ENCODE data around the gene FAM184A.
A peak's percentile ranks its signal among the peaks of the same experiment; 100 is the strongest.

FAM184A gene

GRCh38 chr6:118930680-118931079, 147.8 kb downstream of the FAM184A start:
- Histone ChIP-seq H3K36me3 (ENCODE audit: insufficient read depth, low read length) (peaks cover 18% of the 10 kb centered on the region; the same call in 1 of the 2 replicates), H3K9me2 (replicated peaks; ENCODE audit: low read depth, low read length) (no peaks in the 10 kb centered on the region), H3K9me3 (ENCODE audit: insufficient read depth, low read depth, low read length) (no peaks in the 10 kb centered on the region), H2AFZ (ENCODE audit: low read length) (no peak overlapping the region), H3K4me2 (ENCODE audit: low read depth, low read length, poor library complexity, severe bottlenecking) (peak overlapping the region; percentile 79), H3K4me3 (ENCODE audit: low read length, poor library complexity, severe bottlenecking) (peak overlapping the region; percentile 34), H3K9ac (ENCODE audit: low read depth, low read length, poor library complexity, severe bottlenecking) (no peak overlapping the region), H3K79me2 (ENCODE audit: insufficient read depth, low read length) (peaks cover 56% of the 10 kb centered on the region), H3F3A (ENCODE audit: low read depth) (no peaks in the 10 kb centered on the region), H4K20me1 (ENCODE audit: insufficient read depth, low read length, poor library complexity, severe bottlenecking) (peaks cover 28% of the 10 kb centered on the region), H3K4me1 (ENCODE audit: insufficient read depth, low read length, poor library complexity, severe bottlenecking) (peaks cover 55% of the 10 kb centered on the region), H3K27me3 (ENCODE audit: insufficient read depth, low read length, poor library complexity, severe bottlenecking) (no peaks in the 10 kb centered on the region)
- TF ChIP-seq CTCF (conservative IDR thresholded peaks at IDR 0.05; ENCODE audit: low read length) (no peak), EZH2phosphoT487 (IDR thresholded peaks at IDR 0.05; ENCODE audit: borderline replicate concordance) (no peak)

DNA sequence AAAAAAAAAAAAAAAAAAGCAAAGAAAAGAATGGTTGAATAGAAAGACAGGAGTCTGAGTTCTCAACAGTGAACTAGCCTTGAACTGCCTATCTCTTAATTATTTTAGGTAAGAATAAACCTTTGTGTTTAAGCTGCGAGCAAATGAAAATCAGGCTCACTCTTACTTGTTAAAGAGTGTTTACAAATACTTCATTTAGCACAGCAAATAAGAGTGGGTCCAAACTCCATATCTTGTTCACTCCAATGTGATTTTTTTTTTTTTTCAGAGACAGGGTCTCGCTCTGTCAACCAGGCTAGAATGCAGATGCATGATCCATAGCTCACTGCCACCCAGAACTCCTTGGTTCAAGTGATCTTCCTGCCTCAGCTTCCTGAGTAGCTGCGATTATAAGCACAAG, 155.4 kb downstream of the FAM184A start:
- no peak for TF ChIP-seq EZH2phosphoT487 (IDR thresholded peaks at IDR 0.05; ENCODE audit: borderline replicate concordance)
- no peak for TF ChIP-seq CTCF (conservative IDR thresholded peaks at IDR 0.05; ENCODE audit: low read length)
- Histone ChIP-seq H3K4me3 (ENCODE audit: low read length, poor library complexity, severe bottlenecking) (no peak overlapping the region), H3K79me2 (ENCODE audit: insufficient read depth, low read length) (peaks cover 2% of the 10 kb centered on the region; the same call in 1 of the 2 replicates), H3K4me2 (ENCODE audit: low read depth, low read length, poor library complexity, severe bottlenecking) (no peak overlapping the region), H3K9me3 (ENCODE audit: insufficient read depth, low read depth, low read length) (no peaks in the 10 kb centered on the region), H4K20me1 (ENCODE audit: insufficient read depth, low read length, poor library complexity, severe bottlenecking) (peaks cover 3% of the 10 kb centered on the region), H3K9me2 (replicated peaks; ENCODE audit: low read depth, low read length) (no peaks in the 10 kb centered on the region), H3F3A (ENCODE audit: low read depth) (no peaks in the 10 kb centered on the region), H3K9ac (ENCODE audit: low read depth, low read length, poor library complexity, severe bottlenecking) (no peak overlapping the region), H3K4me1 (ENCODE audit: insufficient read depth, low read length, poor library complexity, severe bottlenecking) (peaks cover 15% of the 10 kb centered on the region), H2AFZ (ENCODE audit: low read length) (no peak overlapping the region), H3K36me3 (ENCODE audit: insufficient read depth, low read length) (peaks cover 70% of the 10 kb centered on the region; the same call in 1 of the 2 replicates), H3K27me3 (ENCODE audit: insufficient read depth, low read length, poor library complexity, severe bottlenecking) (no peaks in the 10 kb centered on the region)

DNA sequence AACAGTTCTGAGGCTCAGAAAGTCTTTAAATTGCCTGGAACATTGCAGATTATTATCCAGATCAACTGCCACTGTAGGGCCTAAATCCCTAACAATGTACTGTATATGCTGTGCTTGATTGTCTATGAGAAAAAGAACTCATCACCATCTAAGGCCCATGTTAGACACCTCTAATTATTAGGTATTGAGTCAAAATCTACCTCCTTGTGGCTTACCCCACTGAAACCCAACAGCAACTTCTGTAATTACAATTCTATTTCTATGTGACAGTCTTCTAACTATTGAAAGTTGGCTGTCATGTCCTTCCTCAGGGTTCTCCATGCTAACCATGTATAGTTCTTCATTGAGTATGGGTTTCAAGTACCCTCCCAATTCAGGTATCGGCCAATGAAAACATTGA, 157.4 kb downstream of the FAM184A start:
- H3F3A ChIP-seq (ENCODE audit: low read depth) = no peaks in the 10 kb centered on the region
- peaks cover 72% of the 10 kb centered on the region for H3K36me3 ChIP-seq (ENCODE audit: insufficient read depth, low read length)
- no peaks in the 10 kb centered on the region; the same call in 1 of the 2 replicates for H3K79me2 ChIP-seq (ENCODE audit: insufficient read depth, low read length)
- H3K4me1 ChIP-seq (ENCODE audit: insufficient read depth, low read length, poor library complexity, severe bottlenecking) = peaks cover 4% of the 10 kb centered on the region
- TF ChIP-seq CTCF (conservative IDR thresholded peaks at IDR 0.05; ENCODE audit: low read length) = no peak
- TF ChIP-seq EZH2phosphoT487 (IDR thresholded peaks at IDR 0.05; ENCODE audit: borderline replicate concordance) = no peak
- no peak overlapping the region for H2AFZ ChIP-seq (ENCODE audit: low read length)
- H3K4me2 ChIP-seq (ENCODE audit: low read depth, low read length, poor library complexity, severe bottlenecking) = no peak overlapping the region
- H3K9me2 ChIP-seq (replicated peaks; ENCODE audit: low read depth, low read length) = no peaks in the 10 kb centered on the region
- H3K4me3 ChIP-seq (ENCODE audit: low read length, poor library complexity, severe bottlenecking) = no peak overlapping the region
- H3K9ac ChIP-seq (ENCODE audit: low read depth, low read length, poor library complexity, severe bottlenecking) = no peak overlapping the region
- peaks cover 3% of the 10 kb centered on the region for H4K20me1 ChIP-seq (ENCODE audit: insufficient read depth, low read length, poor library complexity, severe bottlenecking)
- no peaks in the 10 kb centered on the region for H3K27me3 ChIP-seq (ENCODE audit: insufficient read depth, low read length, poor library complexity, severe bottlenecking)
- H3K9me3 ChIP-seq (ENCODE audit: insufficient read depth, low read depth, low read length) = no peaks in the 10 kb centered on the region

Measured in Loucy (cell line).